Epithelial cell of prostate (primary cell): ENCODE measurements around the gene CIAO2A.

Source experiments
- DNase-seq: peaks from one replicate; pipeline ENCODE4 v3.0.0-alpha.2; 2011; ENCODE audit warnings: low read depth, low spot score
- H3K27ac ChIP-seq: fragments of 450-650 bp; 2 replicates; pipeline ENCODE4 v1.5.1; 2017; ENCODE audit warnings: mild to moderate bottlenecking

The CIAO2A gene

GRCh38 chr15:64045774-64046420 is 47.7 kb downstream of the CIAO2A start:
- H3K27ac ChIP-seq: no peak overlapping the region
- DNase-seq: no peak

DNA sequence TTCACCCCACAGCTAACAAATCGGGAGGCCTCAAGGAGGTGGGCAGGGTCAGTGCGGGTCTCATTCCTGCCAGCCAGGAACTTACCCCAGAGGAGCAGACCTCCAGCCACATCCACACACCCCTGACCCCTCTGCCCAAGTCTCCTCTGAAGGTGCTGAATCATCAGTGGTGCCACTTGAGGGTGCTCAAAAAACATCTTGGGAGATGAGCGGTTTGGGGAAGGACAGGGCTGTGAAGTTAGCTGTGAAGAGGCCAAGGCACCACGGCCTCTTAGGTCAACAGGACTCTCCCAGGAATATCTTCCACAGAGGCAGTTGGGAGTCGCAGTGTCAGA is 48.6 kb downstream of the CIAO2A start:
- no peak for DNase-seq
- no peak overlapping the region for H3K27ac ChIP-seq

DNA sequence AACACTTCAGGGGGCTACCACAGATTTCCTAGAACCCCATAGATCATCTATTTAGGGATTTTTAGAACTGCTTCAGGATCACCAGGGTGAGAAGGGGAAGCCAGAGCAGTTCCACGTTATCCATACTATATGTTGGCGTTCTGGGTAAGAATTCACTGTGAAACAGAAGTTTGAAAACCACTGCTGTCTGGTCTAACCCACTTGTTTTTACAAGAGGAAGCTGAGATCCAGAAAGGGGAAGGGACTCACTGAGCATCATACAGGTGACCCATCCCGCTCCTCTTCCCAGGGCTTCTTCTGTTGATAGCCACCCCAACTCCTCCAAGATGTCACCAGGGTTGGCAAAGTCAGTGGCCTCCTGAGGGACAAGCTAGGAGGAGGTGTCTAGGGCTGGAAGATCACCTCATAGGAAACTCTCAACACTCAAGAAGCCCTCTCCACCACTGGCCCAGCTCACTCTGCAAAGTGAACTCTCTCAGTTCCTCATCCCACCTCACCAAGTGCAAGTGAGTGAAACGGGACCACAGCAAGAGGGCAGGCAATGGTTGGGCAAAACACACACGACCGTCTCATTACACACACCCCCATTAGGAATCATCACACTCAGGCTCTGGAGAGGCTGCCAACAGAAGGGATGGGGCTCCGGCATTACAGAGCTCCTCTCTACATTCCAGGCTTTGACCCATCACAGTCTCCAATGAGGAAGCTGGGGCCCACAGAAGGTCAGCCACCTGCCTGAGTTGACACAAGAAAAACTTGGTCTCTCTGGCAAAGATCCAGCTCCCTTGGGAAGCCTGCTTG is 49.1 kb downstream of the CIAO2A start:
- H3K27ac ChIP-seq: no peak overlapping the region
- no peak for DNase-seq

DNA sequence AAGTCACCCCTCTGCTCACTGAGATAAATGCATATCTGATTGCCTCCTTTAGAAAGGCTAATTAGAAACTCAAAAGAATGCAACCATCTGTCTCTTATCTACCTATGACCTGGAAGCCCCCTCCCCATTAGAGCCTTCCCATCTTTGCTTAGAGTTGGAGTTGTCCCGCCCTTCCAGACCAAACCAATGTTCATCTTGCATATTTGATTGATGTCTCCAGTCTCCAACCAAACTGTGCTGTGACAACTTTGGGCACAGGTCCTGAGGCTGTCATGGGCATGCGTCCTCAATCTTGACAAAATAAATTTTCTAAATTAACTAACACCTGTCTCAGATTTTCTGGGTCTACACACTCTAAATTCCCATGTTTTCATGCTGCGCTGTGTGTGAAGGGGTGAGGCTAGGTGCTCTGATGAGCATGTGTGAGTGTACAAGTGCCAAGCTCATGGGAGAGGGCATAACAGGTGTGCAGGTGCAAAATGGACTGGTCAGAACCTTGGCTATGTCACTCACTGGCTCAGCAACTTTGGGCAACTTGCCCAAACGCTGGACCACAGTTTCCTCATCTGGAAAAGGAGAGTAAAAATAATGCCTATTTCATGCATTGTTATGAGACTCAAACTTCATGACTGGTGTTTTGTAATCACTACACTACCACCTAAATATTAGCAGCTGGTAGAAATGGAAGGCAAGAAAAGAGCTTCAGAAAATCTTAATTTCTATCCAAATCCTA is 54.6 kb downstream of the CIAO2A start:
- DNase-seq: no peak
- H3K27ac ChIP-seq: no peak overlapping the region

DNA sequence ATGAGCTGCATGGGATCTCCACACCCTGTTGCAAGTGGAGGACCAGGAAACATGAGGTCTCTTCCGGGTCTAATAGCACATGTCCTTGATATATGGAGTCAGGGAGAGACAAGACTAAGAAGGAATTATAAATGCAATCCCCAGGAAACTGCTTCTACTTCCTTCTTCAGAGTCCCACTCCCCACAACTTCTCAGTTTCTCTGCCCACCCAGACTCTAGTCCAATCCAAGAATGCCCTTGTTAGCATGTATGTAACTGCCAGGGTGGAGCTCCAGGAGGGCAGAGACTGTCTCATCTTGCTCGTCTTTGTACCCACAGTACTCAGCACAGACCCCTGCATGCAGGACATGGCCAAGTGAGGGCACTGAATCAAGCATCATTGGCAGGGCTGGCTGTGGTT is 55.7 kb downstream of the CIAO2A start:
- no peak overlapping the region for H3K27ac ChIP-seq
- DNase-seq: no peak

- no peak for DNase-seq
- no peak overlapping the region for H3K27ac ChIP-seq
These were observed 56.5 kb downstream of the CIAO2A start for GRCh38 chr15:64037116-64037515.

GRCh38 chr15:64035525-64035924 is 58.1 kb downstream of the CIAO2A start:
- no peak overlapping the region for H3K27ac ChIP-seq
- DNase-seq: no peak

- no peak for DNase-seq
- H3K27ac ChIP-seq: no peak overlapping the region
These were observed 59.1 kb downstream of the CIAO2A start for GRCh38 chr15:64034519-64034918.

DNA sequence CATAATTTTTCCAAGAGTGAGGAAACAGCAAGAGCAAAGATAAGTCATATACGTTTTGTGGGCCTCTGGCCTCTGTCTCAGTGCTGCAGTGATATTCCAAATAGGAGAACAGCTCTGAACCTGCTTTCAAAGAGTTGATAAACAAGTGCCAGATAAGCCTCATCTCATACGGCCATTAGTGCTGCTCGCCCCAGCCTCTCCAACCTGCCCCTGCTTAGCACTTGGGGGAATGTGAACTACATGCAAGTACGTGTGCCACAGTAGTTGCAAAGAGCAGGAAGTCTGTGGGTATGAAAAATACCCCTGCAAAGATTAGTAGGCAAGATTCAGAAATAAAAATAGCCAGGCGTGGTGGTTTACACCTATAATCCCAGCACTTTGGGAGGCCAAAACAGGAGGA is 61.3 kb downstream of the CIAO2A start:
- H3K27ac ChIP-seq: no peak overlapping the region
- DNase-seq: no peak

GRCh38 chr15:64030123-64030522 is 63.5 kb downstream of the CIAO2A start:
- no peak overlapping the region for H3K27ac ChIP-seq
- DNase-seq: no peak

GRCh38 chr15:64029633-64030032 is 64.0 kb downstream of the CIAO2A start:
- DNase-seq: no peak
- H3K27ac ChIP-seq: no peak overlapping the region

GRCh38 chr15:64029110-64029509 is 64.5 kb downstream of the CIAO2A start:
- no peak overlapping the region for H3K27ac ChIP-seq

DNA sequence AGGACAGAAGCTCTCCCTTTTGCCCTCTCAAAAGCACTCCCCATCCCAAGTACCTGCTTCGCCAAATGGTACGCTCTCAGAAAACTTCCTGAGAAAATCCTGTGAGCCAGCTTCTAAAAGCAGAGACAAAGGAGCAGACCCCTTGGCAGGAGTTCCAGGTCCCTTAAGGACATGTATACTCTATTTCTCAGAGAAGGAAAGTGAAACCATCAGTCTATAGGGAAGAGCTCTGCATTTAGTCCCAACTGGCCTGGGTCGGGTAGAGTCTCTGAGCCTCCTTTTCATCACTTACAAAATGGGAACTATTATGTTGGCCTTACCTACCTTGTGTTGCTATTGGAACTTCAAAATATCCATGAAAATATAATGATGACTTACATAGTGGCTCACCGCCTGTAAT is 67.0 kb downstream of the CIAO2A start:
- no peak for DNase-seq
- no peak overlapping the region for H3K27ac ChIP-seq

More at GRCh38 chr15:64029110-64029509, 64.5 kb downstream of the CIAO2A start:
- no peak for DNase-seq

GRCh38 chr15:64024172-64025050 is 69.2 kb downstream of the CIAO2A start:
- DNase-seq: no peak
- H3K27ac ChIP-seq: no peak overlapping the region

GRCh38 chr15:64023220-64023619 is 70.4 kb downstream of the CIAO2A start:
- no peak for DNase-seq
- no peak overlapping the region for H3K27ac ChIP-seq

GRCh38 chr15:64022571-64022970 is 71.1 kb downstream of the CIAO2A start:
- no peak for DNase-seq
- H3K27ac ChIP-seq: no peak overlapping the region
